ENCODE measurements around the gene MLEC.

Gene MLEC

DNA sequence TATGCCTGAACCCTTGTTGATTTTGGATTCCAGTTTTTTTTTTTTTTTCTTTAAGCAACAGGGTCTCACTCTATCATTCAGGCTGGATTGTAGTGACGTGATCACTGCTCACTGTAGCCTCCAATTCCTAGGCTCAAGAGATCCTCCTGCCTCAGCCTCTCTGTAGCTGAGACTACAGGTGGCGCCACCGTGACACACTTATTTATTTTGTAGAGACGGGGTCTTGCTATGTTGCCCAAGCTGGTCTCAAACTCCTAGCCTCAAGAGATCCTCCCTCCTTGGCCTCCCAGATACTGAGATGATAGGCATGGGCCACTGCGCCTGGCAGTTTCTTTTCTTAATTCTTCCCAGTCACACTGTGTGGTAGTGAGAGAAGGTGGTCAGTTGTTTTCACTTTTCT is 63.9 kb downstream of the MLEC start:
- no peak for DNase-seq

DNA sequence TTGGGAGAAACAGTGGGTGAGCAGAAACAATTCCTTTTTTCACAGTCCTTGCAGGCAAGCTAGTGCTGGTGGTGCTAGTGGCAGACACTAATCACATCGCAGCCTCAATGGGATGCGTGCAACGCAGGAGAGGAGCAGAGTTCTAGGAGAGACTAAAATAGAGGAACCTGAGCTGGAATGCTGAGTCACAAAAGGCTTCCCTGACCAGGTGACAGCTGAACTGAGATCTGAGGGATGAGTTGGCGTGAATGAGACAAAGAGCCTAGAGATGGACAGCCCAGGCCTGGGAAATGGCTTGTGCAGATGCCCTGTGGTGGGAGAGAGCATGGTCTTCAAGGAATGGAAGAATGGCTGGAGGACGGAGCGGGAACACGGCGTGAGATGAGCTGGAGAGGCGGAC is 64.4 kb downstream of the MLEC start:
- DNase-seq: no peak
